ENCODE data around the gene AUP1. TPM values are rescaled to one million over a fixed set of nuclear protein-coding genes. Genes with fewer than 3 reads are reported as not detected.

The AUP1 gene
- total RNA-seq, 6 experiments from 2014 or later, result 81.0 to 119 (median 94.6) TPM

DNA sequence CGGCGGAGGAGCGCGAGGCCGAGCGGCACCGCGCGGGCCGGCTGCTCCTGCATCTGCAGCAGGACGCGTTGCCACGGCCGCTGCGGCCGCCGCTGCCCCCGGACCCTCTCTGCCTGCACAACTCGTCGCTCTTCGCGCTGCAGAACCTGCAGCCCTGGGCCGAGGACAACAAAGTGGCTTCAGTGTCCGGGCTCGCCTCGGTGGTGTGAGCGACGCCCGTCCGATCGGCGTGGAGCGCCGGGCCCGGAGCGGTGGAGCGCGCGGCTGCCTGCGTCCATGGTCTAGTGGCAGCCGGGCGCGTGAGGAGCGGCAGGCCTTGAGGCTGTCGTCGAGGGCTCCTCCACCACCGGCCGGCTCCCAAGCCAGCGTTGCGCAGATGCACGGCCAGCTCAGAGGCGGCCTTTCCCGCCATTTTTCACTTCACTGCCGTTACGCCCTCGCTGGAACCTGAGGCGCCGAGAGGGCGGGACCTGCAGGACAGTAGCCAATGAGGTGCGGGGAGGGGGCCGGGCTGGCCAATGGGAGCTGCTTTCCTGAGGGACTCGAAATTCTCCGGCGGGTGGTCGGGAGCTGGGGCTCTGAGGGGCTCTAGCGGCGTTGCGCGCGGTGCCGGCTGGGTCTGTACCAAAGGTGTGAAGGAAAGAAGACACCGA lies 13.4 kb downstream of the AUP1 start:
- H3K9me3 Mint-ChIP-seq, result no peaks in the 10 kb centered on the region
- peaks cover 55% of the 10 kb centered on the region for H3K27me3 Mint-ChIP-seq (ENCODE audit: insufficient read depth)
- no peak for DNase-seq
- TF ChIP-seq, protein P1, sequence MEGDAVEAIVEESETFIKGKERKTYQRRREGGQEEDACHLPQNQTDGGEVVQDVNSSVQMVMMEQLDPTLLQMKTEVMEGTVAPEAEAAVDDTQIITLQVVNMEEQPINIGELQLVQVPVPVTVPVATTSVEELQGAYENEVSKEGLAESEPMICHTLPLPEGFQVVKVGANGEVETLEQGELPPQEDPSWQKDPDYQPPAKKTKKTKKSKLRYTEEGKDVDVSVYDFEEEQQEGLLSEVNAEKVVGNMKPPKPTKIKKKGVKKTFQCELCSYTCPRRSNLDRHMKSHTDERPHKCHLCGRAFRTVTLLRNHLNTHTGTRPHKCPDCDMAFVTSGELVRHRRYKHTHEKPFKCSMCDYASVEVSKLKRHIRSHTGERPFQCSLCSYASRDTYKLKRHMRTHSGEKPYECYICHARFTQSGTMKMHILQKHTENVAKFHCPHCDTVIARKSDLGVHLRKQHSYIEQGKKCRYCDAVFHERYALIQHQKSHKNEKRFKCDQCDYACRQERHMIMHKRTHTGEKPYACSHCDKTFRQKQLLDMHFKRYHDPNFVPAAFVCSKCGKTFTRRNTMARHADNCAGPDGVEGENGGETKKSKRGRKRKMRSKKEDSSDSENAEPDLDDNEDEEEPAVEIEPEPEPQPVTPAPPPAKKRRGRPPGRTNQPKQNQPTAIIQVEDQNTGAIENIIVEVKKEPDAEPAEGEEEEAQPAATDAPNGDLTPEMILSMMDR (IDR thresholded peaks at IDR 0.05), result no peak
- no peak overlapping the region for H3K4me3 Mint-ChIP-seq
- H3K36me3 Mint-ChIP-seq (ENCODE audit: low read depth), result peaks cover 5% of the 10 kb centered on the region; the same call in 1 of the 2 replicates
- H3K4me1 Mint-ChIP-seq (ENCODE audit: low read depth), result peaks cover 7% of the 10 kb centered on the region
- no peak overlapping the region for H3K27ac Mint-ChIP-seq

DNA sequence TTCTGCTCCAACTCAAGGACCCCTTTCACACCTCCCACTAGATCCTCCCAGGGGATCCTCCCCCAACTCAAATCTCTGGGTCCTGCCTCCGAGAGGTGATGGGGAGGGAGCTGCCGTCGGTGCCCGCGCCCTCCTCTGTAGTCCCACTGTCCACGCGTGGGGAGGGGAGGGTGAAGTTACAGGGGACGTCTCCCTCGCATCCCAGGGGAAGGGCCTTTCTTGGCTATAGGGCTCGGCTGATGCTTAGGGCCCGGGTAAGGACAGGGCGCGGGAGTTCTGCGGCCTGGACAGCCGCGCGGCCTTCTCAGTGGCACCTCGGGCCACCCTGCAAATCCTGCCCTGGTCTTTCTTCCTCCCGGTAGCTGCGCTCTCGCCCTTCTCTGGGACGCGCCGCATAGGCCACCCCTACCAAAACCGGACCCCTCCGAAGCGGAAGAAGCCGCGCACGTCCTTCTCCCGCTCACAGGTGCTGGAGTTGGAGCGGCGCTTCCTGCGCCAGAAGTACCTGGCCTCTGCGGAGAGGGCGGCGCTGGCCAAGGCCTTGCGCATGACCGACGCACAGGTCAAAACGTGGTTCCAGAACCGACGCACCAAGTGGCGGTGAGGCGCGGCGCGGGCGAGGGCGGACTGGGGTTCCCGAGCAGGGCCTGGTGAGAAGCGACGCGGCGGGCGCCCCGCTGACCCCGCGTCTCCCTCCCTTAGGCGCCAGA lies 14.1 kb downstream of the AUP1 start:
- DNase-seq, result no peak
- peaks cover 52% of the 10 kb centered on the region for H3K27me3 Mint-ChIP-seq (ENCODE audit: insufficient read depth)
- H3K36me3 Mint-ChIP-seq (ENCODE audit: low read depth), result peaks cover 5% of the 10 kb centered on the region; the same call in 1 of the 2 replicates
- no peak overlapping the region for H3K4me3 Mint-ChIP-seq
- TF ChIP-seq, protein P1 (IDR thresholded peaks at IDR 0.05), result no peak
- H3K27ac Mint-ChIP-seq, result no peak overlapping the region
- H3K9me3 Mint-ChIP-seq, result no peaks in the 10 kb centered on the region
- peaks cover 12% of the 10 kb centered on the region for H3K4me1 Mint-ChIP-seq (ENCODE audit: low read depth)

DNA sequence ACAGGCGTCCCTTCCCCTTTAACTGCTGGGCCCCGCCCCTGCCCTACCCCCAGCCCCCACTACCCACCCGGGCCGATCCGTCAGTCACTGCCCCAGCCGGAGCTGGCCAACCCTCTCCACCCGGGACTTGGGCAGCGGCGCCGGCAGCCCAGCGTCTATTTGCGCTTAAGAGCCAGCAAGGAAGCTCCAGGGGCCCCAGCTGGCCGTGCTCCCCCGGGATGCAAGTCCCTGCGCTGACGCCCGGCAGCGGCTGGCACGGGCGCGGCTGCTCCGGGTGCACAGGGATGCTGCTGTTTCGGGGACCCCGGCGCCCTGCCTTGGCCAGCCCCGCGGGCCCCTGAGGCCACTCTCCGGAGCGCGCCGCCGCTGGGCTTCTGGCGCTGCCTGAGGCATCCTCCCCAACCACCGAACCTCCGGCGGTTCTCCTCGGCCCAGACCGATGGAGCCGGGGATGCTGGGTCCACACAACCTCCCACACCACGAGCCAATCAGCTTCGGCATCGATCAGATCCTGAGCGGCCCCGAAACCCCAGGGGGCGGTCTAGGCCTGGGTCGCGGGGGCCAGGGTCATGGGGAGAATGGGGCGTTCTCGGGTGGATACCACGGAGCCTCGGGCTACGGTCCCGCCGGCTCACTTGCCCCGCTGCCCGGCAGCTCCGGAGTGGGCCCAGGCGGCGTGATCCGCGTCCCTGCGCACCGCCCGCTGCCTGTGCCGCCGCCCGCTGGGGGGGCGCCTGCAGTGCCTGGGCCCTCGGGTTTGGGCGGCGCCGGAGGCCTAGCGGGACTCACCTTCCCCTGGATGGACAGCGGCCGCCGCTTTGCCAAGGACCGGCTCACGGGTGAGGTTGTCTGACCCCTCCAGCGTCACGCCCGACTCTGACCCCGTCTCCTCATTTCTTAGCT lies 14.9 kb downstream of the AUP1 start, which contains the start of gene TLX2:
Gene TLX2 (plus strand): TSS at position 83 of the 903 bp plus-strand sequence. CDS start 357 bp downstream, at position 440.
- TF ChIP-seq, protein P1 (IDR thresholded peaks at IDR 0.05), result no peak
- Mint-ChIP-seq H3K4me3 (peak within 1 kb of the TSS; percentile 38; the same call in 1 of the 2 replicates), H3K36me3 (ENCODE audit: low read depth) (peaks cover 5% of the 10 kb centered on the region; the same call in 1 of the 2 replicates), H3K9me3 (no peaks in the 10 kb centered on the region), H3K27ac (no peak within 1 kb of the TSS), H3K4me1 (ENCODE audit: low read depth) (peaks cover 15% of the 10 kb centered on the region), H3K27me3 (ENCODE audit: insufficient read depth) (peaks cover 46% of the 10 kb centered on the region)
- DNase-seq, result no peak

DNA sequence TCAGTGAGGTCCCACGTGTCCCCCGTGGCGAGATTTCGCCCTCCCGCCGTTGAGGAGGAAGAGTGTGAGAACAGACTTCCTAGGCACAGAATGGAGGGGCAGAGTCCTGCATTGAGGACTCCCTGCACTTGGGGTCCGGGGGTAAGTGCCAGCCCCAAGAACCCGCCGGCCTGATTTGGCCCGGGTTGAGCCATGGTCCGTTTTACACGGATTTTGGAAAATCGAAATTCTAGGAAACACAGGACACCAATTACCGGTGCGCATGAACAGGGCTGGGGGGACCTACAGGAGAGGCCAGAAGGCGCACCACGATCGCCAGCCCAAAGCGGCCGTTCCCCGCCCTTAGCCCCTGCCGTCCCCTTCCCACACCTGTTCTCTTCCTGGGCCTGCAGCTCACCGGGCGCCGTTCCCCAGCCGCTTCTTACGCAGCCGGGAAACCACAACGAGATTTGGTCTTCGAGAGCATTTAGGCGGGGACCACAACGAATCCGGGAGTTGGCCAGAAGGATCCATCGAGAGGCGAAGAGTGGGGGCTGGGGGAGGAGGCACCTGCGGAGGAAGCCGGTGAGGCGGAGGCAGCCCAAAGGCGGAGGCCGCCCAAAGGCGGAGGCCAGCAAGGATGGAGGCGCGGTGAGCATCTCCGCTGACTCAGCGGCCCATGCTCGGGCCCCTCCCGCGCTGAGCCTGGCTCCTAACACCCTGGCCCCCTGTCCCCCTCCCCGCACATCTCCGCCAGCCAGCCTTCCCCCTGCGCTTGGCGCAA lies 15.7 kb downstream of the AUP1 start:
- peaks cover 17% of the 10 kb centered on the region for H3K4me1 Mint-ChIP-seq (ENCODE audit: low read depth)
- TF ChIP-seq, protein P1 (IDR thresholded peaks at IDR 0.05), result no peak
- H3K27me3 Mint-ChIP-seq (ENCODE audit: insufficient read depth), result peaks cover 42% of the 10 kb centered on the region
- no peak for DNase-seq
- H3K36me3 Mint-ChIP-seq (ENCODE audit: low read depth), result peaks cover 5% of the 10 kb centered on the region; the same call in 1 of the 2 replicates
- peak overlapping the region; percentile 38; the same call in 1 of the 2 replicates for H3K4me3 Mint-ChIP-seq
- no peak overlapping the region for H3K27ac Mint-ChIP-seq
- no peaks in the 10 kb centered on the region for H3K9me3 Mint-ChIP-seq
